Endothelial cell (in vitro differentiated cells): Measurements from ENCODE around the gene ZNF695. TPM values are rescaled to one million over a fixed set of nuclear protein-coding genes. Genes with fewer than 3 reads are reported as not detected.
"Not testable (repeated sequence)": the region's sequence is repeated elsewhere in the genome, so short reads cannot be mapped to it uniquely, and the experiment has no call there.

Experiments used
- DNase-seq: peaks from one replicate; pipeline ENCODE4 v3.0.0; 2021; ENCODE audit warnings: low spot score
- H3K27ac Mint-ChIP-seq: one replicate; pipeline ENCODE4 v1.8.0; 2021; ENCODE audit warnings: mixed read lengths, inconsistent platforms; ENCODE audit not compliant: unreplicated experiment
- H3K27me3 Mint-ChIP-seq: one replicate; pipeline ENCODE4 v1.8.0; 2021; ENCODE audit warnings: mild to moderate bottlenecking, moderate library complexity, mixed read lengths, inconsistent platforms; ENCODE audit not compliant: unreplicated experiment
- H3K36me3 Mint-ChIP-seq: one replicate; pipeline ENCODE4 v1.8.0; 2021; ENCODE audit warnings: mild to moderate bottlenecking, low read depth, mixed read lengths, inconsistent platforms; ENCODE audit not compliant: unreplicated experiment
- H3K4me1 Mint-ChIP-seq: one replicate; pipeline ENCODE4 v1.8.0; 2021; ENCODE audit warnings: mild to moderate bottlenecking, mixed read lengths, inconsistent platforms; ENCODE audit not compliant: unreplicated experiment
- H3K4me3 Mint-ChIP-seq: one replicate; pipeline ENCODE4 v1.8.0; 2021; ENCODE audit warnings: mild to moderate bottlenecking, mixed read lengths, inconsistent platforms; ENCODE audit not compliant: unreplicated experiment
- H3K9me3 Mint-ChIP-seq: one replicate; pipeline ENCODE4 v1.8.0; 2021; ENCODE audit warnings: mixed read lengths, inconsistent platforms; ENCODE audit not compliant: unreplicated experiment
- total RNA-seq: library from RNA; stranded (reverse); fragmentation: NEBNext Ultra II Directional; extraction: Animal tissue kit (Norgen Biotek cat#: 25700); gene quantifications from one replicate; pipeline ENCODE4 v1.2.1, GENCODE V29; 2021; ENCODE audit not compliant: unreplicated experiment
- TF ChIP-seq, protein P1 (sequence below): fragments of 200-600 bp; sonication (generic); IDR thresholded peaks from one replicate; pipeline ENCODE4 v1.5.0; 2021; ENCODE audit warnings: antibody characterized with exemption; ENCODE audit not compliant: unreplicated experiment

ZNF695 gene
- total RNA-seq, 1 donor from 2014 or later = 3.2 TPM

GRCh38 chr1:247043406-247043805 lies 35.5 kb upstream of the ZNF695 start:
- no peak overlapping the region for H3K27ac Mint-ChIP-seq
- no peaks in the 10 kb centered on the region for H3K4me1 Mint-ChIP-seq
- H3K9me3 Mint-ChIP-seq = peaks cover 46% of the 10 kb centered on the region
- H3K4me3 Mint-ChIP-seq = peak overlapping the region; percentile 77
- DNase-seq = no peak
- H3K27me3 Mint-ChIP-seq = peaks cover 4% of the 10 kb centered on the region
- H3K36me3 Mint-ChIP-seq = peaks cover 85% of the 10 kb centered on the region
- TF ChIP-seq, protein P1, sequence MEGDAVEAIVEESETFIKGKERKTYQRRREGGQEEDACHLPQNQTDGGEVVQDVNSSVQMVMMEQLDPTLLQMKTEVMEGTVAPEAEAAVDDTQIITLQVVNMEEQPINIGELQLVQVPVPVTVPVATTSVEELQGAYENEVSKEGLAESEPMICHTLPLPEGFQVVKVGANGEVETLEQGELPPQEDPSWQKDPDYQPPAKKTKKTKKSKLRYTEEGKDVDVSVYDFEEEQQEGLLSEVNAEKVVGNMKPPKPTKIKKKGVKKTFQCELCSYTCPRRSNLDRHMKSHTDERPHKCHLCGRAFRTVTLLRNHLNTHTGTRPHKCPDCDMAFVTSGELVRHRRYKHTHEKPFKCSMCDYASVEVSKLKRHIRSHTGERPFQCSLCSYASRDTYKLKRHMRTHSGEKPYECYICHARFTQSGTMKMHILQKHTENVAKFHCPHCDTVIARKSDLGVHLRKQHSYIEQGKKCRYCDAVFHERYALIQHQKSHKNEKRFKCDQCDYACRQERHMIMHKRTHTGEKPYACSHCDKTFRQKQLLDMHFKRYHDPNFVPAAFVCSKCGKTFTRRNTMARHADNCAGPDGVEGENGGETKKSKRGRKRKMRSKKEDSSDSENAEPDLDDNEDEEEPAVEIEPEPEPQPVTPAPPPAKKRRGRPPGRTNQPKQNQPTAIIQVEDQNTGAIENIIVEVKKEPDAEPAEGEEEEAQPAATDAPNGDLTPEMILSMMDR = no peak

GRCh38 chr1:247037511-247038320 lies 29.9 kb upstream of the ZNF695 start:
- no peak overlapping the region for H3K27ac Mint-ChIP-seq
- H3K9me3 Mint-ChIP-seq = peaks cover 48% of the 10 kb centered on the region
- no peak for DNase-seq
- TF ChIP-seq, protein P1 = no peak
- peaks cover 7% of the 10 kb centered on the region for H3K27me3 Mint-ChIP-seq
- peaks cover 87% of the 10 kb centered on the region for H3K36me3 Mint-ChIP-seq
- no peaks in the 10 kb centered on the region for H3K4me1 Mint-ChIP-seq
- peak overlapping the region; percentile 76 for H3K4me3 Mint-ChIP-seq

DNA sequence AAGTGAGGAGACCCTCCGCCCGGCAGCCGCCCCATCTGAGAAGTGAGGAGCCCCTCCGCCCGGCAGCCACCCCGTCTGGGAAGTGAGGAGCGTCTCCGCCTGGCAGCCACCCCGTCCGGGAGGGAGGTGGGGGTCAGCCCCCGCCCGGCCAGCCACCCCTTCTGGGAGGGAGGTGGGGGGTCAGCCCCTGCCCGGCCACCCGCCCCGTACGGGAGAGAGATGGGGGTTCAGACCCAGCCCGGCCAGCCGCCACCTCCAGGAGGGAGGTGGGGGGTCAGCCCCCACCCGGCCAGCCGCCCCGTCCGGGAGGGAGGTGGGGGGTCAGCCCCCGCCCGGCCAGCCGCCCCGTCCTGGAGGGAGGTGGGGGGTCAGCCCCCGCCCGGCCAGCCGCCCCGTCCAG lies 24.4 kb upstream of the ZNF695 start:
- H3K4me3 Mint-ChIP-seq, H3K4me1 Mint-ChIP-seq, H3K27ac Mint-ChIP-seq, DNase-seq: not testable (repeated sequence)
- Mint-ChIP-seq H3K36me3 (peaks cover 57% of the 10 kb centered on the region), H3K9me3 (peaks cover 48% of the 10 kb centered on the region), H3K27me3 (peaks cover 13% of the 10 kb centered on the region)

- not testable (repeated sequence) for H3K27me3 Mint-ChIP-seq, H3K27ac Mint-ChIP-seq, DNase-seq, H3K4me3 Mint-ChIP-seq, H3K4me1 Mint-ChIP-seq
- Mint-ChIP-seq H3K9me3 (peaks cover 52% of the 10 kb centered on the region), H3K36me3 (peaks cover 29% of the 10 kb centered on the region)
Measured at GRCh38 chr1:247024658-247025057, 16.8 kb upstream of the ZNF695 start.

GRCh38 chr1:247013391-247013790 lies 5.5 kb upstream of the ZNF695 start:
- DNase-seq = no peak
- peaks cover 4% of the 10 kb centered on the region for H3K36me3 Mint-ChIP-seq
- peaks cover 2% of the 10 kb centered on the region for H3K9me3 Mint-ChIP-seq
- TF ChIP-seq, protein P1 = no peak
- H3K4me1 Mint-ChIP-seq = no peaks in the 10 kb centered on the region
- H3K27ac Mint-ChIP-seq = no peak overlapping the region
- peaks cover 1% of the 10 kb centered on the region for H3K27me3 Mint-ChIP-seq
- H3K4me3 Mint-ChIP-seq = no peak overlapping the region

DNA sequence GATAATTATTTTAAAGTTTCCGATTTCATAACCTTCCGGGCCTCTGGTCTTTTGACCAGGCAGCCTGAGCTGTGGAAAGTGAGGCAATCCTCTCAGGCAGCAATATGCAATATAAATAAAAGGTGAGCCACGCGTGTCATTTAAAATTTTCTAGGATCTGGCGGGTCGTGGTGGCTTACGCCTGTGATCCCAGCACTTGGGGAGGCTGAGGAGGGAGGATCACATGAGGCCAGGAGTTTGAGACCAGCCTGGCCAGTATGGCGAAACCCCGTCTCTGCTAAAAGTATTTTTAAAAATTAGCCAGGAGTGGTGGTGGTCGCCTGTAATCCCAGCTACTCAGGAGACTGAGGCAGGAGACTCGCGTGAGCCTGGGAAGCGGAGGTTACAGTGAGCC lies 546 bp upstream of the ZNF695 start:
- H3K4me3 Mint-ChIP-seq = peak overlapping the region; percentile 98
- H3K36me3 Mint-ChIP-seq = peaks cover 16% of the 10 kb centered on the region
- DNase-seq = no peak
- peaks cover 6% of the 10 kb centered on the region for H3K27me3 Mint-ChIP-seq
- H3K9me3 Mint-ChIP-seq = no peaks in the 10 kb centered on the region
- no peak overlapping the region for H3K27ac Mint-ChIP-seq
- TF ChIP-seq, protein P1 = no peak
- no peaks in the 10 kb centered on the region for H3K4me1 Mint-ChIP-seq

DNA sequence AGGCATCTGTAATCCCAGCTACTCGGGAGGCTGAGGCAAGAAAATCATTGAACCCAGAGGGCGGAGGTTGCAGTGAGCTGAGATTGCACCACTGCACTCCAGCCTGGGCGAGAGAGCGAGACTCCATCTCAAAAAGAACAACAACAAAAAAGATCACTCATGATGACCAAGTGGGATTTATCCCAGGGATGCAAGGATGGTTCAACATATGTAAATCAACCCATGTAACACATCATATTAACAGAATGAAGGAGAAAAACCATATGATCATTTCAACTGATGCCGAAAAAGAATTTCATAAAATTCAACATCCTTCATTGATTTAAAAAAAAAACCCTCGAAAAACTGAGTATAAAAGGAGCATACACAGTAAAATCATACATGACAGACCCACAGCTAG lies 3.8 kb downstream of the ZNF695 start:
- not testable (repeated sequence) for H3K9me3 Mint-ChIP-seq, DNase-seq, H3K27me3 Mint-ChIP-seq, H3K27ac Mint-ChIP-seq, H3K4me3 Mint-ChIP-seq, H3K4me1 Mint-ChIP-seq
- peaks cover 23% of the 10 kb centered on the region for H3K36me3 Mint-ChIP-seq
